GM12878 (cell line): ENCODE data around the gene CAMKK2. TPM values are rescaled to one million over a fixed set of nuclear protein-coding genes. Genes with fewer than 3 reads are reported as not detected.

ENCODE experiments used
- ATAC-seq: fragments of 200-7000 bp; cut with Tn5 transposase; 3 replicates; pipeline ENCODE4 v1.9.1; 2020; ENCODE audit warnings: mild to moderate bottlenecking, moderate library complexity
- BruUV-seq: library from RNA; stranded (reverse); fragments of 400-500 nt; replicated peaks from 2 replicates; lab custom pipeline; 2021; lab: Mats Ljungman, UMichigan
- CTCF ChIA-PET: fragments of 300-600 bp; sonication (Branson Sonifier 250); formaldehyde crosslinking; extraction: SDS; loops from one replicate; lab custom pipeline; 2021; ENCODE audit warnings: inconsistent platforms; lab: Yijun Ruan, JAX
- POLR2A ChIA-PET: fragments of 350-600 bp; formaldehyde crosslinking; extraction: SDS; loops from one replicate; lab custom pipeline; 2021; ENCODE audit warnings: inconsistent platforms; lab: Charles Lee
- RAD21 ChIA-PET: fragments of 300-600 bp; sonication (Branson Sonifier 250); formaldehyde crosslinking; loops from one replicate; lab custom pipeline; 2023; ENCODE audit warnings: antibody characterized with exemption; ENCODE audit not compliant: unreplicated experiment; lab: Charles Lee
- SMC1A ChIA-PET: fragments of 300-600 bp; sonication (Branson Sonifier 250); formaldehyde crosslinking; loops from one replicate; lab custom pipeline; 2023; ENCODE audit not compliant: unreplicated experiment, uncharacterized antibody; lab: Charles Lee
- DNase-seq: peaks from one replicate; pipeline ENCODE4 v3.0.0-alpha.2; 2011; ENCODE audit warnings: low read depth, low spot score
- FAIRE-seq: peaks from 3 replicates; lab custom pipeline; 2011; peaks lifted over from hg19 to GRCh38; lab: Jason Lieb, UNC
- H2AFZ ChIP-seq: 2 replicates; pipeline ENCODE4 v1.6.0; 2011; ENCODE audit warnings: low read depth, low read length, control low read depth; ENCODE audit not compliant: control insufficient read depth
- H3K27ac ChIP-seq: 2 replicates; pipeline ENCODE4 v1.5.1; 2011; ENCODE audit warnings: control low read depth; ENCODE audit not compliant: control insufficient read depth, insufficient read depth
- H3K27me3 ChIP-seq, 2 experiments: replicated peaks in 1 of 2; 2 replicates each; pipeline versions ENCODE4 v1.6.0 to v1.6.1; 2011; ENCODE audit warnings: low read length in 1 of 2; ENCODE audit not compliant: control insufficient read depth in 2 of 2, insufficient read depth in 2 of 2
- H3K36me3 ChIP-seq, 2 experiments: 2 replicates each; pipeline ENCODE4 v1.5.1; 2011; ENCODE audit warnings: low read length in 1 of 2; ENCODE audit not compliant: control insufficient read depth in 2 of 2, insufficient read depth in 2 of 2
- H3K4me1 ChIP-seq: 2 replicates; pipeline ENCODE4 v1.6.1; 2011; ENCODE audit warnings: mild to moderate bottlenecking, low read length, moderate library complexity, mixed read lengths; ENCODE audit not compliant: control insufficient read depth, insufficient read depth
- H3K4me2 ChIP-seq: 2 replicates; pipeline ENCODE4 v1.6.0; 2011; ENCODE audit warnings: control low read depth; ENCODE audit not compliant: control insufficient read depth, insufficient read depth
- H3K4me3 ChIP-seq: fragments of 200-600 bp; sonication (generic); 2 replicates; pipeline ENCODE4 v1.5.1; 2016
- H3K79me2 ChIP-seq: 2 replicates; pipeline ENCODE4 v1.6.0; 2011; ENCODE audit warnings: low read length; ENCODE audit not compliant: control insufficient read depth, insufficient read depth
- H3K9ac ChIP-seq: 2 replicates; pipeline ENCODE4 v1.8.0; 2011; ENCODE audit warnings: low read length, control low read depth, mixed read lengths; ENCODE audit not compliant: control insufficient read depth, insufficient read depth
- H3K9me3 ChIP-seq: replicated peaks from 3 replicates; pipeline ENCODE4 v1.5.1; 2011; ENCODE audit warnings: mild to moderate bottlenecking, low read length; ENCODE audit not compliant: control insufficient read depth, insufficient read depth
- H4K20me1 ChIP-seq: 2 replicates; pipeline ENCODE4 v1.6.0; 2011; ENCODE audit not compliant: control insufficient read depth, insufficient read depth
- POLR2A ChIP-seq: IDR thresholded peaks from 2 replicates; pipeline ENCODE4 v1.6.1; 2011; ENCODE audit warnings: low read depth, mild to moderate bottlenecking, low read length
- WGBS: methylation state at CpG from one replicate; pipeline ENCODE4 v1.1.6; 2016; ENCODE audit warnings: low lambda C conversion rate; ENCODE audit not compliant: insufficient replicate concordance, insufficient coverage; ENCODE audit errors: missing lambda C conversion rate; 5-methylcytosine and 5-hydroxymethylcytosine counted together
- in situ Hi-C: fragments of 300-500 bp; cut with MboI; formaldehyde crosslinking; loops from 9 replicates; pipeline ENCODE4 v1.14.3; 2018; ENCODE audit warnings: mixed read lengths
- intact Hi-C: fragments of 100-400 bp; cut with micrococcal nuclease; formaldehyde crosslinking; loops from one replicate; pipeline ENCODE4 v1.14.2; 2022; ENCODE audit not compliant: unreplicated experiment
- polyA plus RNA-seq, 11 experiments: library from polyadenylated mRNA; depleted of rRNA in 4 of 11; unstranded in 6 of 11; stranded (reverse) in 5 of 11; fragments of >200 nt; fragmentation: Nextera tagmentation in 4 of 11; fragmentation: Illumina TruSeq in 1 of 11; extraction: Ambion mirVana in 4 of 11; extraction: Trizol in 1 of 11; gene quantifications; 1 replicate in 1 of 11; 2 replicates in 10 of 11; pipeline versions ENCODE4 v1.2.1 to v1.2.3, GENCODE V29; 2011 to 2016; ENCODE audit warnings: inconsistent platforms in 2 of 11, missing spikeins in 2 of 11, low read depth in 1 of 11
- total RNA-seq, 4 experiments: library from RNA; depleted of rRNA in 3 of 4; stranded (reverse); fragments of >200 nt in 3 of 4; fragmentation: Illumina TruSeq in 1 of 4; extraction: Trizol in 1 of 4; gene quantifications; 2 replicates each; pipeline versions ENCODE4 v1.2.1 to v1.2.3, GENCODE V29; 2013 to 2021
- TF ChIP-seq, protein P1 (sequence below): fragments of 150-350 bp; IDR thresholded peaks from 2 replicates; pipeline ENCODE4 v1.6.1; 2016; ENCODE audit warnings: low read depth, low read length

CAMKK2 gene
- total and polyA plus RNA-seq, 10 of the 15 experiments (the other 5 are each of a cell fraction or from before 2014, with no cell fraction given) = 5.2 to 40.6 (median 26.6) TPM

DNA sequence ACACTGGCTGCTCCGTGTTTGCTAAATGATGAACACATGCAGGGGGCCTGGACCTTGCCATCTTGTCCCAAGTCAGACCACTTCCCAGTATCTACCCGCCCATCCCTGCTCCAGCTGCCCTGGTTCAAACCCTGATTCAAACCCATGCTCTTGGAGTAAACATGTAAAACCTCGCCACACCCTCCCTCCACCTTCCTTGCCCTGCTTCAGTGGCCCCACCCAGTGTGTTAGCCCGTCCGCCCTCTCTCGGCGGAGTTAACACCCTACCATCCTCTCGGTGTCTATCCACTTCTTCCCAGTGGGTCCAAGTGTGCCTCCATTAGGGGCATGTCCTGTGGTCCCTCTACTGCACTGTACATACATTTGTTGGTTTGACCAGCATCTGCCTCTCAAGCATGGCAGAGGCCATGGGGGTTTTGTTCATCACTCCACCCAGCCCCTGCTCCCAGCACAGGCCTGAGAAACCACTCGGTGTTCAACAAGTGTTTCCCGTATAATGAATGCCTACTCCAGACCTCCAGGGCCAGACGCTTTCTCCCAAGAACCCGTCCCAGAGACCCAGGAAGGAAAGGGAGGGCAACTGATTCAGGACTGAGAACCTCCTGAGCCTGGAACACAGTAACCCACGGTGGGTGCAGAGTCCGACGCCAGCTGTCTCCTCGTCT is 49.5 kb downstream of the CAMKK2 start:
- no peak overlapping the region for H3K4me2 ChIP-seq
- RAD21 ChIA-PET = no interaction called here
- CTCF ChIA-PET = interaction anchor here (0.6 kb wide), 1 partner anchor 28 kb away, joined by 4 read pairs; no protein-coding TSS in a partner anchor
- 97% methylated on average over 16 of the region's 16 CpGs for WGBS
- H3K4me3 ChIP-seq = no peak overlapping the region
- no peak overlapping the region for H3K27ac ChIP-seq
- H3K4me1 ChIP-seq = peaks cover 15% of the 10 kb centered on the region
- H3K36me3 ChIP-seq = peaks cover 9 to 23% of the 10 kb centered on the region in 2 experiments; a peak in 3 of 4 replicates
- intact Hi-C loops (no loop called here), in situ Hi-C loops (no loop called here)
- no peak for ATAC-seq
- SMC1A ChIA-PET = interaction anchor here (1.9 to 2.5 kb wide), 2 partner anchors 8 to 11 kb away, joined by 15 to 20 read pairs; no protein-coding TSS in a partner anchor
- FAIRE-seq = no peak
- 0 out of 2 replicates have a peak, but pooled peaks have one; percentile 32 for TF ChIP-seq POLR2A
- TF ChIP-seq, protein P1, sequence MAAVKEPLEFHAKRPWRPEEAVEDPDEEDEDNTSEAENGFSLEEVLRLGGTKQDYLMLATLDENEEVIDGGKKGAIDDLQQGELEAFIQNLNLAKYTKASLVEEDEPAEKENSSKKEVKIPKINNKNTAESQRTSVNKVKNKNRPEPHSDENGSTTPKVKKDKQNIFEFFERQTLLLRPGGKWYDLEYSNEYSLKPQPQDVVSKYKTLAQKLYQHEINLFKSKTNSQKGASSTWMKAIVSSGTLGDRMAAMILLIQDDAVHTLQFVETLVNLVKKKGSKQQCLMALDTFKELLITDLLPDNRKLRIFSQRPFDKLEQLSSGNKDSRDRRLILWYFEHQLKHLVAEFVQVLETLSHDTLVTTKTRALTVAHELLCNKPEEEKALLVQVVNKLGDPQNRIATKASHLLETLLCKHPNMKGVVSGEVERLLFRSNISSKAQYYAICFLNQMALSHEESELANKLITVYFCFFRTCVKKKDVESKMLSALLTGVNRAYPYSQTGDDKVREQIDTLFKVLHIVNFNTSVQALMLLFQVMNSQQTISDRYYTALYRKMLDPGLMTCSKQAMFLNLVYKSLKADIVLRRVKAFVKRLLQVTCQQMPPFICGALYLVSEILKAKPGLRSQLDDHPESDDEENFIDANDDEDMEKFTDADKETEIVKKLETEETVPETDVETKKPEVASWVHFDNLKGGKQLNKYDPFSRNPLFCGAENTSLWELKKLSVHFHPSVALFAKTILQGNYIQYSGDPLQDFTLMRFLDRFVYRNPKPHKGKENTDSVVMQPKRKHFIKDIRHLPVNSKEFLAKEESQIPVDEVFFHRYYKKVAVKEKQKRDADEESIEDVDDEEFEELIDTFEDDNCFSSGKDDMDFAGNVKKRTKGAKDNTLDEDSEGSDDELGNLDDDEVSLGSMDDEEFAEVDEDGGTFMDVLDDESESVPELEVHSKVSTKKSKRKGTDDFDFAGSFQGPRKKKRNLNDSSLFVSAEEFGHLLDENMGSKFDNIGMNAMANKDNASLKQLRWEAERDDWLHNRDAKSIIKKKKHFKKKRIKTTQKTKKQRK = no peak
- H3K9ac ChIP-seq = no peak overlapping the region
- DNase-seq = no peak
- POLR2A ChIA-PET = no interaction called here
- no peaks in the 10 kb centered on the region for H3K27me3 ChIP-seq
- no peaks in the 10 kb centered on the region for H4K20me1 ChIP-seq
- H3K9me3 ChIP-seq = no peaks in the 10 kb centered on the region
- no peak overlapping the region for H2AFZ ChIP-seq
- no peaks in the 10 kb centered on the region for H3K79me2 ChIP-seq
- no TSS peak for BruUV-seq
